Measurements from ENCODE around the gene TMEM151B. TPM values are rescaled to one million over a fixed set of nuclear protein-coding genes. Genes with fewer than 3 reads are reported as not detected.

TMEM151B gene
- total and polyA plus RNA-seq, 2 of the 4 experiments (the other 2 are of a cell fraction), result not detected

GRCh38 chr6:44225579-44226325, 44.5 kb upstream of the TMEM151B start (continued):
- TF ChIP-seq, protein P1, sequence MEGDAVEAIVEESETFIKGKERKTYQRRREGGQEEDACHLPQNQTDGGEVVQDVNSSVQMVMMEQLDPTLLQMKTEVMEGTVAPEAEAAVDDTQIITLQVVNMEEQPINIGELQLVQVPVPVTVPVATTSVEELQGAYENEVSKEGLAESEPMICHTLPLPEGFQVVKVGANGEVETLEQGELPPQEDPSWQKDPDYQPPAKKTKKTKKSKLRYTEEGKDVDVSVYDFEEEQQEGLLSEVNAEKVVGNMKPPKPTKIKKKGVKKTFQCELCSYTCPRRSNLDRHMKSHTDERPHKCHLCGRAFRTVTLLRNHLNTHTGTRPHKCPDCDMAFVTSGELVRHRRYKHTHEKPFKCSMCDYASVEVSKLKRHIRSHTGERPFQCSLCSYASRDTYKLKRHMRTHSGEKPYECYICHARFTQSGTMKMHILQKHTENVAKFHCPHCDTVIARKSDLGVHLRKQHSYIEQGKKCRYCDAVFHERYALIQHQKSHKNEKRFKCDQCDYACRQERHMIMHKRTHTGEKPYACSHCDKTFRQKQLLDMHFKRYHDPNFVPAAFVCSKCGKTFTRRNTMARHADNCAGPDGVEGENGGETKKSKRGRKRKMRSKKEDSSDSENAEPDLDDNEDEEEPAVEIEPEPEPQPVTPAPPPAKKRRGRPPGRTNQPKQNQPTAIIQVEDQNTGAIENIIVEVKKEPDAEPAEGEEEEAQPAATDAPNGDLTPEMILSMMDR (conservative IDR thresholded peaks at IDR 0.05; ENCODE audit: low read depth, low read length), result no peak
- TF ChIP-seq POLR2A (IDR thresholded peaks at IDR 0.05; ENCODE audit: low read depth, low read length), result no peak
- no peak for TF ChIP-seq RFX5 (IDR thresholded peaks at IDR 0.05; ENCODE audit: low read depth, low read length)
- TF ChIP-seq, protein P2, sequence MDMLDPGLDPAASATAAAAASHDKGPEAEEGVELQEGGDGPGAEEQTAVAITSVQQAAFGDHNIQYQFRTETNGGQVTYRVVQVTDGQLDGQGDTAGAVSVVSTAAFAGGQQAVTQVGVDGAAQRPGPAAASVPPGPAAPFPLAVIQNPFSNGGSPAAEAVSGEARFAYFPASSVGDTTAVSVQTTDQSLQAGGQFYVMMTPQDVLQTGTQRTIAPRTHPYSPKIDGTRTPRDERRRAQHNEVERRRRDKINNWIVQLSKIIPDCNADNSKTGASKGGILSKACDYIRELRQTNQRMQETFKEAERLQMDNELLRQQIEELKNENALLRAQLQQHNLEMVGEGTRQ (IDR thresholded peaks at IDR 0.05; ENCODE audit: low read depth, low read length), result no peak
- TF ChIP-seq RAD21 (IDR thresholded peaks at IDR 0.05; ENCODE audit: low read length), result no peak
- TF ChIP-seq BHLHE40 (IDR thresholded peaks at IDR 0.05; ENCODE audit: low read depth, low read length), result no peak
